HCT116 (cell line): ENCODE measurements around the gene ADM2. TPM values are rescaled to one million over a fixed set of nuclear protein-coding genes. Genes with fewer than 3 reads are reported as not detected.
A peak's percentile ranks its signal among the peaks of the same experiment; 100 is the strongest.

Experiments
- ATAC-seq: fragments of 200-7000 bp; cut with Tn5 transposase; 2 replicates; pipeline ENCODE4 v1.9.1; 2020; ENCODE audit warnings: mild to moderate bottlenecking, moderate library complexity
- BruUV-seq: library from RNA; stranded (reverse); fragments of 400-500 nt; replicated peaks from 2 replicates; lab custom pipeline; 2021; lab: Mats Ljungman, UMichigan
- CTCF ChIA-PET: fragments of 300-600 bp; sonication (Branson Sonifier 250); formaldehyde crosslinking; loops from one replicate; lab custom pipeline; 2021; ENCODE audit warnings: antibody characterized with exemption; lab: Charles Lee
- POLR2A ChIA-PET: fragments of 300-600, 350-600 bp; sonication (Branson Sonifier 250); formaldehyde crosslinking; loops from one replicate; lab custom pipeline; 2021; ENCODE audit warnings: antibody characterized with exemption; lab: Charles Lee
- RAD21 ChIA-PET, 2 experiments: fragments of 300-600 bp; sonication (Branson Sonifier 250); formaldehyde crosslinking; loops; one replicate each; lab custom pipeline; 2023; ENCODE audit warnings: low total read pairs in 2 of 2; ENCODE audit not compliant: uncharacterized antibody in 2 of 2, unreplicated experiment in 2 of 2, low non-redundant PET in 1 of 2; lab: Charles Lee
- DNase-seq: peaks from one replicate; pipeline ENCODE4 v3.0.0-alpha.2; 2010; ENCODE audit warnings: low read depth, low spot score
- H2AFZ ChIP-seq: fragments of 200-600 bp; shearing (Covaris generic), sonication (generic); 2 replicates; pipeline ENCODE4 v1.6.1; 2017; ENCODE audit warnings: low read depth, mixed run types, mixed read lengths, antibody characterized with exemption, low read length; ENCODE audit not compliant: poor library complexity, severe bottlenecking
- H3K27ac ChIP-seq: 2 replicates; pipeline ENCODE4 v1.5.1; 2012; ENCODE audit warnings: low read depth, low read length
- H3K27me3 ChIP-seq: fragments of 200-600 bp; sonication (generic); 2 replicates; pipeline ENCODE4 v1.6.1; 2016; ENCODE audit warnings: mixed run types, low read length, mixed read lengths; ENCODE audit not compliant: insufficient read depth
- H3K36me3 ChIP-seq, 2 experiments: fragments of 200-500 bp in 1 of 2; fragments of 200-600 bp in 1 of 2; sonication (Bioruptor generic) in 1 of 2; sonication (generic) in 1 of 2; 2 replicates each; pipeline versions ENCODE4 v1.5.1 to v1.6.1; 2014 to 2016; ENCODE audit warnings: low read length in 2 of 2, inconsistent platforms in 1 of 2, mixed read lengths in 1 of 2, mixed run types in 1 of 2; ENCODE audit not compliant: insufficient read depth in 2 of 2, control insufficient read depth in 1 of 2
- H3K4me1 ChIP-seq, 2 experiments: fragments of 200-600 bp in 1 of 2; sonication (generic) in 1 of 2; 2 replicates each; pipeline versions ENCODE4 v1.5.1 to v1.6.1; 2012 to 2017; ENCODE audit warnings: low read length in 2 of 2, inconsistent platforms in 1 of 2, mild to moderate bottlenecking in 1 of 2, mixed read lengths in 1 of 2, mixed run types in 1 of 2, moderate library complexity in 1 of 2; ENCODE audit not compliant: insufficient read depth in 2 of 2, control insufficient read depth in 1 of 2
- H3K4me2 ChIP-seq: fragments of 200-600 bp; sonication (generic); 2 replicates; pipeline ENCODE4 v1.6.1; 2017; ENCODE audit warnings: mixed run types, low read length, mixed read lengths
- H3K4me3 ChIP-seq, 2 experiments: fragments of 200-600 bp in 1 of 2; sonication (generic) in 1 of 2; replicated peaks in 1 of 2; 2 replicates each; pipeline ENCODE4 v1.5.1; 2011 to 2016; ENCODE audit warnings: low read length in 2 of 2, control low read depth in 1 of 2, low read depth in 1 of 2, mild to moderate bottlenecking in 1 of 2, mixed read lengths in 1 of 2, mixed run types in 1 of 2
- H3K79me2 ChIP-seq: fragments of 200-600 bp; sonication (generic); 2 replicates; pipeline ENCODE4 v1.6.1; 2017; ENCODE audit warnings: mild to moderate bottlenecking, mixed run types, low read length, moderate library complexity, mixed read lengths; ENCODE audit not compliant: insufficient read depth
- H3K9ac ChIP-seq: fragments of 200-600 bp; sonication (generic); 2 replicates; pipeline ENCODE4 v1.6.1; 2016; ENCODE audit warnings: low read length, mixed read lengths
- H3K9me2 ChIP-seq: fragments of 200-600 bp; sonication (generic), shearing (Covaris generic); 2 replicates; pipeline ENCODE4 v1.6.1; 2017; ENCODE audit warnings: mixed run types, mild to moderate bottlenecking, moderate library complexity; ENCODE audit not compliant: insufficient read depth
- H3K9me3 ChIP-seq, 2 experiments: fragments of 200-500 bp in 1 of 2; fragments of 200-600 bp in 1 of 2; sonication (Bioruptor generic) in 1 of 2; sonication (generic) in 1 of 2; 2 replicates each; pipeline ENCODE4 v1.6.1; 2014 to 2017; ENCODE audit warnings: low read length in 2 of 2, mixed read lengths in 2 of 2, inconsistent platforms in 1 of 2, low read depth in 1 of 2, mild to moderate bottlenecking in 1 of 2, mixed run types in 1 of 2, moderate library complexity in 1 of 2; ENCODE audit not compliant: control insufficient read depth in 1 of 2, insufficient read depth in 1 of 2
- H4K20me1 ChIP-seq: fragments of 200-600 bp; sonication (generic), shearing (Covaris generic); 2 replicates; pipeline ENCODE4 v1.6.1; 2017; ENCODE audit warnings: mixed run types, mild to moderate bottlenecking, moderate library complexity; ENCODE audit not compliant: insufficient read depth
- ATF3 ChIP-seq: IDR thresholded peaks from 2 replicates; pipeline ENCODE4 v1.6.1; 2012
- CBX3 ChIP-seq: IDR thresholded peaks from 2 replicates; pipeline ENCODE4 v1.6.1; 2012; ENCODE audit warnings: low read depth
- CEBPB ChIP-seq: IDR thresholded peaks from 2 replicates; pipeline ENCODE4 v1.6.1; 2012; ENCODE audit warnings: low read depth
- EGR1 ChIP-seq: IDR thresholded peaks from 2 replicates; pipeline ENCODE4 v1.6.1; 2012; ENCODE audit warnings: low read depth
- ELF1 ChIP-seq: IDR thresholded peaks from 2 replicates; pipeline ENCODE4 v1.6.1; 2012; ENCODE audit warnings: low read depth, borderline replicate concordance
- EZH2phosphoT487 ChIP-seq: fragments of 200-600 bp; IDR thresholded peaks from 2 replicates; pipeline ENCODE4 v1.6.1; 2018; ENCODE audit warnings: antibody characterized with exemption, borderline replicate concordance
- JUND ChIP-seq: IDR thresholded peaks from 2 replicates; pipeline ENCODE4 v1.6.1; 2012
- MAX ChIP-seq: IDR thresholded peaks from 2 replicates; pipeline ENCODE4 v1.6.1; 2012
- POLR2A ChIP-seq: IDR thresholded peaks from 2 replicates; pipeline ENCODE4 v1.7.0; 2011; ENCODE audit warnings: borderline replicate concordance; ENCODE audit not compliant: insufficient read depth, insufficient read length; ENCODE audit errors: extremely low read depth
- POLR2AphosphoS5 ChIP-seq: IDR thresholded peaks from 2 replicates; pipeline ENCODE4 v1.6.1; 2011; ENCODE audit warnings: mild to moderate bottlenecking, low read depth, low read length, moderate library complexity
- RAD21 ChIP-seq: IDR thresholded peaks from 2 replicates; pipeline ENCODE4 v1.6.1; 2012; ENCODE audit warnings: low read depth, mild to moderate bottlenecking
- REST ChIP-seq: IDR thresholded peaks from 2 replicates; pipeline ENCODE4 v1.6.1; 2012; ENCODE audit warnings: low read depth
- SP1 ChIP-seq: IDR thresholded peaks from 2 replicates; pipeline ENCODE4 v1.6.1; 2012; ENCODE audit warnings: low read depth
- TCF7L2 ChIP-seq: IDR thresholded peaks from 2 replicates; pipeline ENCODE4 v1.7.0; 2011; ENCODE audit warnings: borderline replicate concordance, inconsistent platforms; ENCODE audit not compliant: insufficient read depth, insufficient read length; ENCODE audit errors: extremely low read depth
- YY1 ChIP-seq: IDR thresholded peaks from 2 replicates; pipeline ENCODE4 v1.6.1; 2011; ENCODE audit warnings: low read length, low read depth, moderate library complexity, mild to moderate bottlenecking; ENCODE audit not compliant: insufficient replicate concordance; ENCODE audit errors: extremely low read depth
- intact Hi-C: fragments of 100-400 bp; cut with micrococcal nuclease; formaldehyde crosslinking; loops from 2 replicates; pipeline ENCODE4 v1.10.0; 2022
- total RNA-seq: library from RNA; stranded (reverse); gene quantifications from one replicate; pipeline ENCODE4 v1.2.1, GENCODE V29; 2021; ENCODE audit not compliant: unreplicated experiment

The ADM2 gene
- total RNA-seq, 1 experiment from 2014 or later = 12.8 TPM

GRCh38 chr22:50443197-50443596, 38.1 kb upstream of the ADM2 start:
- peaks cover 3 to 10% of the 10 kb centered on the region in 2 experiments; a peak in 3 of 4 replicates for H3K36me3 ChIP-seq
- no peak overlapping the region for H3K9ac ChIP-seq
- H3K79me2 ChIP-seq = no peaks in the 10 kb centered on the region
- no TSS peak for BruUV-seq
- H3K4me1 ChIP-seq = peaks cover 0 to 4% of the 10 kb centered on the region in 2 experiments; a peak in 2 of 4 replicates
- no peak overlapping the region for H3K4me2 ChIP-seq
- ATAC-seq (no peak), DNase-seq (no peak)
- TF ChIP-seq EGR1 (no peak), EZH2phosphoT487 (no peak), TCF7L2 (no peak), YY1 (no peak), POLR2A (no peak), CEBPB (no peak)
- H4K20me1 ChIP-seq = no peaks in the 10 kb centered on the region
- H3K27ac ChIP-seq = peak overlapping the region; percentile 18; the same call in 1 of the 2 replicates
- no peak overlapping the region for H2AFZ ChIP-seq
- ChIA-PET CTCF (no interaction called here), RAD21 (no interaction called here), POLR2A (no interaction called here)
- no peaks in the 10 kb centered on the region for H3K27me3 ChIP-seq
- intact Hi-C loops = no loop called here
- H3K9me2 ChIP-seq = no peaks in the 10 kb centered on the region
- no peaks in the 10 kb centered on the region for H3K9me3 ChIP-seq
- H3K4me3 ChIP-seq = no peak overlapping the region

- ChIA-PET POLR2A (no interaction called here), CTCF (no interaction called here), RAD21 (no interaction called here)
- Histone ChIP-seq H3K79me2 (no peaks in the 10 kb centered on the region), H3K27ac (peak overlapping the region; percentile 18; the same call in 1 of the 2 replicates), H4K20me1 (no peaks in the 10 kb centered on the region), H3K9me3 (no peaks in the 10 kb centered on the region), H3K27me3 (no peaks in the 10 kb centered on the region), H2AFZ (no peak overlapping the region), H3K9ac (no peak overlapping the region), H3K9me2 (no peaks in the 10 kb centered on the region), H3K36me3 (peaks cover 3 to 8% of the 10 kb centered on the region in 2 experiments; a peak in 3 of 4 replicates), H3K4me1 (peaks cover 0 to 4% of the 10 kb centered on the region in 2 experiments; a peak in 2 of 4 replicates), H3K4me3 (no peak overlapping the region), H3K4me2 (no peak overlapping the region)
- no TSS peak for BruUV-seq
- ATAC-seq (peak; percentile 5; the same call in 1 of the 2 replicates), DNase-seq (no peak)
- TF ChIP-seq POLR2AphosphoS5 (no peak; the same call in 1 of the 2 replicates), EGR1 (no peak), SP1 (no peak), MAX (no peak), CBX3 (no peak), ATF3 (no peak), RAD21 (no peak), CEBPB (no peak), POLR2A (no peak), JUND (no peak), ELF1 (no peak), REST (no peak)
- intact Hi-C loops = no loop called here
These were observed 37.3 kb upstream of the ADM2 start for GRCh38 chr22:50443801-50444625.
